HG03045 (cell line): ENCODE results near the gene B4GALT1.

Source experiments
- ATAC-seq: cut with Tn5 transposase; IDR thresholded peaks from one replicate; pipeline ENCODE4 v1.9.1; 2021; ENCODE audit warnings: mild to moderate bottlenecking, moderate library complexity; ENCODE audit not compliant: unreplicated experiment

Gene B4GALT1

DNA sequence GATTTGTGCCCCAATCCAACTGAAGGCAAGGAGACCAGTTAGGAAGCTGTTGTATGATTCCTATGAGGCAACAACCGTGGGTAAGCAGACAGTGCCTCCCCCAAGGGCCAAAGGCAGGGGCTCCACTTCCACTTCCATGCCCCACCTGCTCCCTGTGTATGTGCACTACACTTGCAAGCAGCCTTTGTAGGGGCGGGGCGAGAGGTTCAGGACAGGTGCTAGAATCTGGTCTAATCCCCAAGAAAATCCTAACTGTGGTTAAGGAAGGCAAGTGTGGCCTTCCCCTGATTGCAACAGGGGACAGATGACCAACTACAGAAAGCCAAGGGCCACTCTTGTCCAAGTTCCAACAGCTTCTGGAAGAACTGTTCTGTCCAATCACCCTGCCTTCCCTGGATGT lies 41.7 kb downstream of the B4GALT1 start:
- ATAC-seq, result no peak

DNA sequence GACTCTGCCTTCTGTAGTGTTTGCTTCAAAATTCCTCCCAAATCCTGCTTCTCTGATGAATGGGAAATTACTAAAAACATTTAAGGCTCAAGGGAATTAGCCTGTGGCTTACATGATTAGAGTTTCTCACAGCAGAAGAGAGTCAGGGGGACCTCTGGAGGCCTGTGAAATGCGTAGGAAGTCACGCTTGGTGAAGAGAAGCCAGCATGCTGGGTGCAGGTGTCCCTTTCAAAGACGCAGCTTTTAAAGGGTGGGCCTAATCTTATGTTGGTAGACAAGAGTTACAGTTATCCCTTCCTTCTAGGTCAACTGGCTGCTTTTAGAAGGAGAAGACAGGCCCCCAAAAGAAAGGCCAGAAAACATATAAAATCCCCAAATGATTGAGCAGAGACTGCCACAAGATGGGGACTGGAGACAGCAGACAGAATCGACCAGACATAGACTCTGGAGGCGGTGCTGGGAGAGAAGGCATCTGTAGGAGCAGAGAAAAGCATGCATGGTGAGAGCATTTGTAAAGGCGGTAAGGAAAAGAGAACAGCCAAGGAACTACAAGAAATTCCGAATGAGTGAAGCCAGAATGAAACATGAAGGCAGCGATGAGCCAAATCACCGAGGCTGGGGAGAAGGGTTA lies 42.3 kb downstream of the B4GALT1 start:
- peak; percentile 45 for ATAC-seq

DNA sequence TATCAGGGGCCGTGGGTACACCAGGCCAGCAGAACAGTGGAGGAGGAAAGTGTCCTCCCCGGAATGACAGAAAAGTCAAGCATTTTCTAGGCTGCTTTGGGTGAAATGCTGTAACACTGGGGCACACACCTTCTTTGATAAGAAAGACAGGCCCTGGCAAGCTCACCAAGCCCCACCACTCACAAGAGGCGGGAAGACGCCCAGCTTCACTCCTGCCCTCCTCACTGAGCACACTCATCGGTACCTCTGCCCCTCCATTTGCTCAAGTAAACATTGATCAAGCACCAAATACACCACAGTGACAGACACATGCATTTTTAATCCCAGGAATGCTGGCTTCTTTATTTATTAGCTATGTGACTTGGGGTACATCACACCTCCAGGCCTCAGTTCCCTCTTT lies 43.1 kb downstream of the B4GALT1 start:
- ATAC-seq, result no peak

DNA sequence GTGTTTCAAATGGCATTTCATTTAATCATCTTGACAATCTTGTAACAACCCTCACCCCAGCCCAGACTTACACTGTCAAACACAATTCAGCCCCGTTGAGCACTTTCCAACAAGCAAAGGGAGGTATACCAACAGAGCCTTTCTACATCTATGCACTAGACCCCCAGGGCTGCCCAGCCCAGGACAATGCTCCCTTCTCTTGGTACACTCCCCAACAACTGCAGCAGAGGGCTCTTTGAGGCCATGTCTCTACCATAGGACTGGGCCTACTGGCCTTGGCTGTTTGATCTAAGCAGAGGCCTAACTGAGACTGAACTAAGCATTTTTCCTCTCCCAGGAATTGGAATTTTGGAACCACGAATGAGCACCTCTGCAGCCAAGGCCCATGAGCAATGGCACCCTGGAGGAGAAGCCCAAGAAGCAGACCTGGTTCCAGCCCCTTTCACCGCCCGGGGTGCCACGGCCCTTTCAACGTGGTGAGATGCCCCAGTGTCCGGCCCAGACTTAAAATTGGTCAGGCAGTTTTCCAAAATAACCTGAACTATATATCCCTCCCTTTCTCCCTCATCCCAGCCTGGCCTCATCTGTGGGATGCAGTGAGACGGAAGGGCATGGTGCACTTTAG lies 43.6 kb downstream of the B4GALT1 start:
- no peak for ATAC-seq

DNA sequence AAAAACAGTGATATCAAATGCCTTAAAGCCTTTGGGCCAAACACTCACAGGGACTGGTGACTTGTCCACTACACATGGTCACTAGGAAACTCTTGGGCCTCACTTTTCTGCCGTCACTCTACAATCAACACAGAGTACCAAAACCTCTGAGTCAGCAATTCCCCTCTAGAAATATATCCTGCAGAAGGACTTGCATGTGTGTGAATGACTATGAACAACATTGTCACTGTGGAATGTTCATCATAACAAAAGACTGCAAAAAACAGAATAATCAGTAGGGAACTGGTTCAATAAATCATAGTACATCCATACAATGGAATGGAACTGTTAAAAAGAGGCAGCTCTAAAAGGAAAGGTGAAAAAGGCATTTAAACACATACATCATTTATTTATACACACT lies 46.5 kb downstream of the B4GALT1 start:
- no peak for ATAC-seq

DNA sequence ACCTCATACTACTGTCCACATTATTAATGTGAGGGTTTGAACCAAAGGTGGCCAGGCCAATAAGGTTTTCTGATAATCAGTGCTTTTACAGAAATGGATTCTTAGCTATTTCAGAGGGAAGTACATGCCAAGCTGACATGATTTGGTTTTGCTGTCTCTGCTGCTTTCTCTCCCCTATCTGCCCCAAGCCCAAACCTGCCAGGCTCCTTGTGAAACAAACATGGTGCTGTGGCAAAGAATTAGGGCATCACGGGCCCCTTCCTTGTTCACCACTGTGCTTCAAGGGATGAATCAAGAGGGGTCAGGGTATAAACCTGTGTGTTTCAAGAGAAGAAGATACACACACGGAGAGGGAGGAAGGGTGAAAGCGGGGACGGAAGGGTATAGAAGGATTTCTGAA lies 49.3 kb downstream of the B4GALT1 start:
- no peak for ATAC-seq

DNA sequence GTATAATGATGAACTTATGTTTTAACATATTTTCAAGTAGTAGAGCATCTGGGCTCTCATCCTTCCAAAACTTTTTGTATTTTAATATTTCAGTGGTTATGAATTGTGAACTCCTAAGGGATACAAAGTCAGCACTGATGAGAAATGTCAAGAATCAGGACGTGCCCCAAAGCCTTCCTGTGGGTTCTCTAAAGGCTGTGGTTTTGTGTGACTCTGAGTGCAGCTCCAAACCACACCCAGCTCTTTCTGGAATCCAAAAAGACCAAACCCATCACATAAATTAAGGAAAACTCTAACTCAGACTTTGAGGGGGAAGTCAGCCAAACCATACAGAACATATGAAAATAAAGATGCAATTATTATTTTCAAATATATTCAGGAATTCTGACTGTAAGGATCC lies 49.8 kb downstream of the B4GALT1 start:
- no peak for ATAC-seq

DNA sequence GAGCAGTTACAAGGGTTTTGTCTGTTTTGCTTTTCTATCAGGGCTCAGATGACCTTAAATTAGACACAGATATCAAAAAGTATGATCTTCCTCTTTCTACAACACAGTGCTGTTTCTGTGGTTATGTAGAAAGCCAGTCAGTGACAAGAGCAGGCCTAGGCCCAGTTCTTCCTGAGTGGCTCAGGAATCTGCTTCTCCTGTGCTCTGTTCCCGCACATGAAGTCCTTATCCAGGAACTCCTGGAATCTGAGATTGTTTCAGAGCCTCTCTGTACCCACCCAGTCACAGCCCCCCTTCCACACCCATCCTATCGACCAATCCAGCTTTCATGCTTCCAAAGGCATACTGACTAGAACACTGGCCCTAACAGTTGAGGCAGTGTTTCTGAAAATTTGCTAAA lies 50.3 kb downstream of the B4GALT1 start:
- no peak for ATAC-seq

DNA sequence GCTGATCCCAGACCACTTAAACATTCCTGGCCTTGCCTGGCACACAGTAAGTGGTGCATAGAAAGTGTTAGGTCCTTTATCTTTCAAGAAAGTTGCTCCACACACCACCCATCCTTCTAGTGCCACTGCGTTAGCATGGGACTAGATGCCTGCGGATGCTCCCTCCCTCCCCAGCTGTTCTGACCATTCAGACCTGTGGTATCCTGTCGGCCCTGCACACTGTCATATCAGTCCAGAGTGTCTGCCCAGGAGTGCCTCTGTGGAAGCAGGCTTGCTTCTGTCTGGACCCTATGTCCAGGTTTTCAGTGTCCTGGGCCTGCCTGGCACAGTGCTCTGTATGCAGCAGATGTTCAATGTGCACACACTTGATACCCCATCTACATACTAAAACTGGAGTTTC lies 52.4 kb downstream of the B4GALT1 start:
- no peak for ATAC-seq

DNA sequence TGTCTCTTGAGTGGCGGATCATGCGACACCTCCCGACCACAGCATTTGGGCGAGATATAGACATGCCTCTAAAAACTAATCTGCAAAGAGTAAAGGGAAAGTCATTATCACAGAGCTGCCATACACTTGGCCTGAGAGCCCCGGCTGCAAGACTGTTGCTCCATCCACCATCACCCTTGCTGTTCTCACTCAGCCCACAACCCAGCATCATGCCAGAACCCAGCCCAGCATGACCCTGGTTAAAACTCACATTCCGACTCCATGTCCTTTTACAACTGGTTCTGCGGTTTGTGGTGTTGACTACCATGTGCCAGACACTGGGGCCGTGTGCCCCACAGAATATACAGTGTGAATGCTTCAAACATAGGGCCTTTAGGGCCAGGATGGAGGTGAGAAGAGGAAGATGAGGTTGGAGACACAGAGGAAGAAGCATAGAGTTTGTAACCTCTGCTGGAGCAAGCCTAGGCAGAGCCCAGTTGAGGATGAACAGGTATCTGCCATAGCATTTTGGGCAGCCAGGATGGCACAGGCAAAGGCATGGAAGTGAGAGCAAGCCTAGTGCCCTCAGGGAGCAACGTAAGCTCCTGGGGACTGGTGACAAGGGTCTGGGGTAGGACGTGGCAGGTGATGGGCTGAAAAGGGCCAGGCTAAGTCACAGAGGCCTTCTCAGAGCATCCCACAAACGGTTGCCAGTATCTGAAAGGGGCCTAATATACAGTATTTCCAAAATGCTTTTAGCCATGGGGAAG lies 53.2 kb downstream of the B4GALT1 start:
- no peak for ATAC-seq

DNA sequence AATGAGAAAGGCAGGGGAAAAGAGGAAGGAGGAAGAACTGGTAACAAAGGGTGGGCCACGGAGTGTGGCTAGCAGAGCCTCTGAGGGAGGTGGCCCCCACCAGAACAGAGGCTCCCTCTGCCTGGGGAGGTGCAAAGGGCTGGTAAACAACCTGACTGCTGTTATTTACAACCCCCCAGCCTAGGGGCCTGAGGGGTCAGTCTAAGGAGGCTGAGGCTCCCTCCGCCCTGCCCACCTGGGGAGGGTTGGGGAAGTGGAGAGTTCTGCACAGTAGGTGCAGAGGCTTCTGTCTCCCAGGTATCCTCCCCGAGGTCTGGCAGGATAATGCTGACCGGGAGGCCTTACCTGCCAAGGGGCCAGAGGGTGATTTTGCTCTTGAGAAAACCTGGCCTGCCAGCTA lies 55.0 kb downstream of the B4GALT1 start:
- ATAC-seq, result no peak

DNA sequence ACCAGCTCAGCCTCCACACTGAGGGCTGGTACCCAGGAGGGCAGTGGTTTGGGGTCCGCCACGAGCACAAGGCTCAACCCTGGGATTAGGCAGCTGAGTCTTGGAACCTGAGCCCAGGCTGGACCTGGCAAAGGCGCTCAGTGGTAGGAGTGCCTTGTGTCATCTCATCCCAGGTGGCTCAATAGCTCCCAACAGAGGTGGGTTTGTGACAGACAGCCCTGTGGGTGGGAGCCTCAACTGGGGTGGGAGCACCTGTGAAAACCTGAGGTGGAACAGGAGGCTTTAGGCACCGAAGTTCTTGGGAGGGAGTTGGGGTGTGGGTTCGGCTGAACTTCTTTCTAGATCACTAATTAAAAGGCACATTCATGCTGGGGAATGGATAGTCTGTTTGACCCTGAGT lies 55.5 kb downstream of the B4GALT1 start:
- ATAC-seq, result no peak

DNA sequence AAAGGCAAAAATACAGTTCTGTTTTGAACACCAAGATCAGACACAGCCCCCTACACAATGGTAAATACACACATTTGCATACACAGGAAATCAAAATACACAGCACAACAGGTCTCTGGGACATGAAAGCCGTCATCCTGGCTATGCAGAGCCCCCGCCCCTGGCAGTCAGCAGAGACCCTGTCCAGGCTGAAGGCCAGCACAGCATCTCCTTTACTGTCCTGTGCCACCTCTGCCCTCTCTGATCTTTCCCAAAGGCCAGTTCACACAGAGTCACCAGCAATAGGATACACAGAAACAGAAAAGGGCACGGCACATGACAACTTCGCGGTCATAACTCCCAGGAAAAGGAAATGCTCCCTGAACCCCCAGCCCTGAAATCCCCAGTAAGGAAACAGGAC lies 56.5 kb downstream of the B4GALT1 start:
- no peak for ATAC-seq

DNA sequence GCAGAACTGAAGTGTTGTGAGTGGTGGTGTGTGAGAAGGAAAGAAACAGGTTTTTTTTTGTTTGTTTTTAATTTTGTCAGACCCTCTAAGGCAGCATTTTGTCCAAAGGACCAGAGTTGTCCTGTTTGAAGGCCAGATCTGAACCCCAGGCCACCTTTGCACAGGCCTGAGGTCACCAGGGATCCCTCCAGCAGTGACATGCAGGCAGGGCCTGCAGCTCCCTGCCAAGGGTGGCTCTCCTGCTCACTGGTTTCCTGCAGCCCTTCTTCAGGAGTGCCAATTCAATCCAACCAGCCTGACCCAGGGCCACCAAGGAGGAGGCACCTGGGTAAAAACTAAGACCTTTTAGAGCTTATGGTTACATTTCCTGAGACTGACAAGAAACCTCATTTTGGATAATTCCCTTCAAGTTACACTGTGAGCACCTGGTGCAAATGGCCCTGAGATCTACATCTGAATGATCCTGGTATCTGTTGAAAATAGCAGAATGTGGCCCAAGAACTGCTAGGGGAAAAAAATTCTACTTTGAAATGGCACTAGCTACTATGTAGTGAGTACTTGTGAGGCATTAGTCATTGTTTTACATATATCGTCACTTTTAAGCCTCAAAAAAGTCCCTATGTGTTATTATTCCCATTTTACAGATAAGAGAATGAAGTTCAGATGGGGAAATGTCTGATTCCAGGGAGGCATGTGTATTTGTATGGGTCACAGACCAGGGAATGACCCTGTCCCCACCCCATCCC lies 57.1 kb downstream of the B4GALT1 start:
- ATAC-seq, result no peak

DNA sequence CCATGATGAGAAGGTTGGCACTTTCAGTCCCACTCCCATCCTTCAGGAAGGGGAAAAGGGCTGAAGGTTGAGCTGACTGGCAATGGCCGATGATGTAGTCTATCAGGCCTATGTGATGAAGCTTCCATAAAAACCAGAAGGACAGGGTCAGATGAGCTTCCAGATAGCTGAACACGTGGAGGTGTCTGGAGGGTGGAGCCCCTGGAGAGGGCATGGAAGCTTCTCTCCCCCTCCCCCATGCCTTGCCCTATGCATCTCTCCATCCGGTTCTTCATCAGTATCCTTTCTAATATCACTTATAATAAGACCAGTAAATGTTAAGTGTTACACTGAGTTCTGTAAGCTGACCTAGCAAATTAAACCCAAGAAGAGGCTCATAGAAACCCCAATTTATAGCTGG lies 58.0 kb downstream of the B4GALT1 start:
- no peak for ATAC-seq

DNA sequence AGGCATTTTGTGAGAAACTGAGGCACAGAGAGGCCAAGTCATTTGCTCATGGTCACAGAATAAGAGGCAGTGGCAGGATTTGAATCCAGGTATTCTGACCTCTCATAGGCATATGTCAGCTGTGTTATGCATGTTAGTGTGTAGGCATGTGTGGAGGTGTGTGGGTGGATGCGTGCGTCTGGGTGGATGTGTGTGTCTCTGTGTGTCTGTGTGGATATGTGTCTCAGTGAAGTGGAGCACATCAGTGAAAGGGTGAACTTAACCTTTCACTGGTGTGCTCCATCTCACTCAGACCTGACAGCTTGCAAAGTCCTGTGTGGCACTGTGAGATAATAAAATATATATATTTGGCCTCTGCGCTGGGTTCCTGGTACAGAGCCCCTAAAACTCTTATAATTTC lies 58.7 kb downstream of the B4GALT1 start:
- ATAC-seq, result no peak

DNA sequence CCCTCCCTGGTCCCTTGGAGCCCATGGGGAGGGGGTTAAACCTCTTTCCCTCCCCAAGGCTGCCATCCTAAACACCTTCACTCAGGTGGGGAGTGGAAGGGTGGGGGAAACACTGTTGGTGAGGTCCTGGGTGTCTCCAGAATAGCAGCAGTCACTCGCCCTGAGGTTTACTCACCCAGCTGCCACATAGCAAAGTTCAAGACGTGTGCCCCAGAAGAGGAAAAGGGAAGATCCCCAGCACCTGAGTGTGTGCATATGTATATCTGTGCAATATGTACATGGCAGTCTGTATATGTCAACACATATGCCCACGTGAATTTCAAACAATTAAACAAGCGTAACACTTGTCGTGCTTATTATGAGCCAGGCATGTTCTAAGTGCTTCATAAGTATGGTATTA lies 59.4 kb downstream of the B4GALT1 start:
- no peak for ATAC-seq

DNA sequence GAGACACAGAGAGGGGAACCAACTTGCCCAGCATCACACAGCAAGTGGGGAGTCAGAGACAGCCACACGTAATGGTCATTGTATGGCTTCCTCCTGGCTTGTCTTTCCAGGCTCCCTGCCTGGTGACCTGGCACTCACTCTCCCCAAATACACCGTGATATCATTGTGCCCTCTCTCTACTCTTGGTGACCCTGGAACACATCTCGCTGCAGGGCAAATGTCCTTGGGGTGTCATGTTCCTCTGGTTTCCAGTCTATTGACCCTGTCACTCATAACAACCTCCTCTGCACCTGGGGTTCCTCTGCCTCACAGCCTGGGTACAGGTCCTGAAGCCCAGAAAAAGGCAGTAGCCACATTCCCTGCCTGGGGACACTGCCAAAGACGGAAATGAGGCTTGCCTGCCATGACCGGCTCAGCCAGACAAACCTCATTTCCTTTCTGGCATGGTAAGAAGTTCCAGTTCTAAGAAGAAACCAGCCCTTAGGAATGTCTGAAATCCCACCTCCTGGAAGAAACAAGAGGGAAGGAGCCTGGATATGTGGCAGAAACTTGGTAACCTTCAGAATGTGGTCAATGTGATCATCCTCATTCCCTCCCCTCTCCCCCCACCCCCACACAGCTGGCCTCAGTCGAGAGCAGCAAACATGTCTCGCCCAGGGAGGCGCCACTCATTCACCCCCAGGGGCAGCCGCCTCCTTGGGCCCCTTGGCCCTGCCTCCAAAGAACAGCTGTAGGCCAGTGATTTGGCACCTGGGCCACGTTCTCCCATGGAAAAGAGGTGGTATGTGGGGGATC lies 60.1 kb downstream of the B4GALT1 start:
- ATAC-seq, result no peak

DNA sequence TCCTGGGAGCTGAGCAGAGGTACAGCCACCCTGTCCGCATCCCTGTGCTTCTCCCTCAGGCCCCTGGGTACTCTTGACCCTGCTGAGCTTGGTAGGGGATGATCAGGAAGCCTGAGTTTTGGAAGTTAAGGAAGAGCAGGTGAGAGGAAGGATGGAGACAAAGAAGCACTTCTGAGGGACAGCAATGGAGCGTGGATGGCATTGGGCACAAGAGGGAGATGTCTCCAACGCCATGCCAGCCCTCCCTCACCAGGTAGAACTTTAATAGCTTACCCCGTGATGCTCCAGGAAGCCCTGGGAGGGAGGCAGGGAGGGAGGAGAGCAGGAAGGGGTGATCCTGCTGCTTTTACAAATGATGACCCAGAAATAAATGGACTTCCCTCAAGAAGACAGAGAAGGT lies 60.8 kb downstream of the B4GALT1 start:
- no peak for ATAC-seq

DNA sequence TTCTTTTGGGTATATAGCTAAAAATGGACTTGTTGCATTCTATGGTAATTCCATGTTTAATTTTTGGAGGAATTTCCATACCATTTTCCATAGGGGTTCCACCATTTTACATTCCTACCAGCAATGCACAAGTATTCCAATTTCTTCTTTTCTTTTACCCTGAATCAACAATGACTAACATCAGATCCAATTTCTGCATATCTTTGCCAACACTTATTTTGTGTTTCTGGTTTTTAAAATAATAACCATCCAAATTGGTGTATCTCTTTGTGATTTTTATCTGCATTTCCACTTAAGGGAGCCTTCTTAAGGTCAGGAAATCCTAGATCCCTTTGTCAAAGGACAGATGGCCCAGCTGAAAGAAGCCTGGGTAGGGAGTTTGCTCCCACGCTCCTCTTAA lies 61.2 kb downstream of the B4GALT1 start:
- no peak for ATAC-seq

DNA sequence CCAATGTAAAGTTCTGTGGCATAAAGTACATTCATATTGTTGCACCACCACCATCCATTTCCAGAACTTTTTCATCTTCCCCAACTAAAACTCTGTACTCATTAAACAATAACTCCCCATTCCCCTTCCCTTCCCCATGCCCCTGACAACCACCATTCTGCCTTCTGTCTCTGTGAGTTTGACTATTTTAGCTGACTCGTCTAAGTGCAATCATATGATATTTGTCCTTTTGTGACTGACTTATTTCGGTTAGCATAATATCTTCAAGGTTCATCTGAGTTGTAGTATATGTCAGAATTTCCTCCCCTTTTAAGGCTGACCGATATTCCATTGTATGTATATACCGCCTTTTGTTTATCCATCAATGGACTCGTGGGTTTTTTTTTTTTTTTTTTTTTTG lies 61.6 kb downstream of the B4GALT1 start:
- ATAC-seq, result no peak
